KOPT-K1 (cell line): ENCODE results near the gene REM1.
"Not testable (repeated sequence)": the region's sequence is repeated elsewhere in the genome, so short reads cannot be mapped to it uniquely, and the experiment has no call there.

Experiments used
- H3K27ac ChIP-seq: fragments of 200-600 bp; sonication (generic); 2 replicates; pipeline ENCODE4 v1.5.1; 2016; ENCODE audit warnings: antibody characterized with exemption, mild to moderate bottlenecking, low read depth, low read length; ENCODE audit not compliant: poor library complexity, severe bottlenecking
- H3K36me3 ChIP-seq: fragments of 200-600 bp; sonication (generic); 2 replicates; pipeline ENCODE4 v1.5.1; 2017; ENCODE audit warnings: antibody characterized with exemption, mild to moderate bottlenecking, low read length, moderate library complexity; ENCODE audit not compliant: insufficient read depth
- H3K9me3 ChIP-seq: fragments of 200-600 bp; sonication (generic); 2 replicates; pipeline ENCODE4 v1.5.1; 2017; ENCODE audit warnings: antibody characterized with exemption, low read length, mild to moderate bottlenecking; ENCODE audit not compliant: insufficient read depth, poor library complexity, severe bottlenecking

The REM1 gene, protein sequence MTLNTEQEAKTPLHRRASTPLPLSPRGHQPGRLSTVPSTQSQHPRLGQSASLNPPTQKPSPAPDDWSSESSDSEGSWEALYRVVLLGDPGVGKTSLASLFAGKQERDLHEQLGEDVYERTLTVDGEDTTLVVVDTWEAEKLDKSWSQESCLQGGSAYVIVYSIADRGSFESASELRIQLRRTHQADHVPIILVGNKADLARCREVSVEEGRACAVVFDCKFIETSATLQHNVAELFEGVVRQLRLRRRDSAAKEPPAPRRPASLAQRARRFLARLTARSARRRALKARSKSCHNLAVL

GRCh38 chr20:31474758-31475427 is at the start of gene REM1, which contains the start of gene DEFB124:
REM1 (plus strand) TSS chr20:31475288; CDS start chr20:31476446, 1,158 bp downstream.
DEFB124 (minus strand) TSS chr20:31475127; CDS start chr20:31473013, 2,114 bp downstream.
- Histone ChIP-seq H3K27ac (no peak within 1 kb of the TSS), H3K36me3 (no peaks in the 10 kb centered on the region), H3K9me3 (no peaks in the 10 kb centered on the region)

- no peak overlapping the region for H3K27ac ChIP-seq
Observed at GRCh38 chr20:31425797-31426196, 49.3 kb upstream of the REM1 start.

GRCh38 chr20:31426891-31427551 is 48.1 kb upstream of the REM1 start:
- not testable (repeated sequence) for H3K36me3 ChIP-seq, H3K27ac ChIP-seq, H3K9me3 ChIP-seq

More at GRCh38 chr20:31425797-31426196, 49.3 kb upstream of the REM1 start:
- Histone ChIP-seq H3K36me3 (no peaks in the 10 kb centered on the region), H3K9me3 (no peaks in the 10 kb centered on the region)

DNA sequence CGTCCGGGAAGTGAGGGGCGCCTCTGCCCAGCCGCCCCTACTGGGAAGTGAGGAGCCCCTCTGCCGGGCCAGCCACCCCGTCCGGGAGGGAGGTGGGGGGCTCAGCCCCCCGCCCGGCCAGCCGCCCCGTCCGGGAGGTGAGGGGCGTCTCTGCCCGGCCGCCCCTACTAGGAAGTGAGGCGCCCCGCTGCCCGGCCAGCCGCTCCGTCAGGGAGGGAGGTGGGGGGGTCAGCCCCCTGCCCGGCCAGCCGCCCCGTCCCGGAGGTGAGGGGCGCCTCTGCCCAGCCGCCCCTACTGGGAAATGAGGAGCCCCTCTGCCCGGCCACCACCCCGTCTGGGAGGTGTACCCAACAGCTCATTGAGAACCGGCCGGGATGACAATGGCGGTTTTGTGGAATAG is 47.5 kb upstream of the REM1 start:
- not testable (repeated sequence) for H3K27ac ChIP-seq, H3K36me3 ChIP-seq, H3K9me3 ChIP-seq

DNA sequence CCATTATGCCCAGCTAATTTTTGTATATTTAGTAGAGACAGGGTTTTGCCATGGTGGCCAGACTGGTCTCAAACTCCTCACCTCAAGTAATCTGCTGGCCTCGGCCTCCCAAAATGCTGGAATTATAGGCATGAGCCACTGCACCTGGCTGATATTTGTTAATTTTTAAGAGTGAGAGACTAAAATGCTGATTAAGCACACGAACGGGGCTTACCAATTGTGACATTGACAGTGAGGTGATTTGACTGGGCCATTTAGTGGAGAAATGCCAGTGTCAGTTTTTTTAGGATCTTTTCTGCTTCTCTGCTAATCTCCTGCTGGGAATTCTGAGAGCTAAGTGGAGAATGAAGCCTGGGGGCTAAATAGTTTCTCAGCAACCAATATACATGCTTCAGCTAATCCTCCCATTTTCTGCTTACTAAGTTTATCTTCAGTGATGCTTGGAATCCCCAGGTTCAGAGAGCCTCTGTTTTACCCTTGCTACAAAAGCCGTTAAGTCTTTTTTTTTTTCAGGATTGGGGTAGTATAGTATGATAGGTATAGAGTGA is 44.4 kb upstream of the REM1 start:
- H3K36me3 ChIP-seq, result no peaks in the 10 kb centered on the region
- H3K9me3 ChIP-seq, result no peaks in the 10 kb centered on the region
- no peak overlapping the region for H3K27ac ChIP-seq

DNA sequence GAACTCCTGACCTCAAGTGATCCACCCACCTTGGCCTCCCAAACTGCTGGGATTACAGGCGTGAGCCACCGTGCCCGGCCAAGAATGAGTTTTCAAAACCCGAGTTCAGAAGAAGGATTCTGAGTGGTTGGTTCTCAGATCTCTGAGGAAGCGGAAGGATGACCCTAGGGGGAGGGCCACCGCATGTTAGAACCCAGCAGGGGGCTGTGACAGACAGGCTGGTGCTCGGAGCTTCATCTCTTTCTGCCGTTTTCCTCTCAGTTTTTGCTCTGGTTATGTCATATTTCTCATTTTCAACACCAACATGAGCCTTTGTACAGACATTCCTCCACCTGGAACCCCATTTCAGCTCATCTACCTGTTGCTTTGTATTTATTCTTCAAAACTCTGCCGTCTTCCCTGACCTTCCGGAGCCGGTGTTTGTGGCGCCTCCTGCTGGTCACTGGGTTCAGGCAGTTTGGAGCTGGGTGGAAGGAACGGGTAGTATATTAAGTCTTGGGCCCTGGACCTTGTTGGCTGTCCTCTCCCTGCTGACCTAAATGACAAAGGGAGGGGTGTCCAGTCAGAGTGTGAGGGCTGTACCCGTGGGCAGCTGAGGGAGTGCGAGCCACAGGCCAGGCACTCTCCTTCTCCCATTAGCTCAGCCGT is 35.0 kb upstream of the REM1 start, which contains the start of gene DEFB123:
Gene DEFB123, plus strand, starts transcription at position 621 of the 648 bp plus-strand sequence. CDS start 67 bp downstream, outside the sequence.
- Histone ChIP-seq H3K9me3 (no peaks in the 10 kb centered on the region), H3K36me3 (no peaks in the 10 kb centered on the region), H3K27ac (no peak within 1 kb of the TSS)

DNA sequence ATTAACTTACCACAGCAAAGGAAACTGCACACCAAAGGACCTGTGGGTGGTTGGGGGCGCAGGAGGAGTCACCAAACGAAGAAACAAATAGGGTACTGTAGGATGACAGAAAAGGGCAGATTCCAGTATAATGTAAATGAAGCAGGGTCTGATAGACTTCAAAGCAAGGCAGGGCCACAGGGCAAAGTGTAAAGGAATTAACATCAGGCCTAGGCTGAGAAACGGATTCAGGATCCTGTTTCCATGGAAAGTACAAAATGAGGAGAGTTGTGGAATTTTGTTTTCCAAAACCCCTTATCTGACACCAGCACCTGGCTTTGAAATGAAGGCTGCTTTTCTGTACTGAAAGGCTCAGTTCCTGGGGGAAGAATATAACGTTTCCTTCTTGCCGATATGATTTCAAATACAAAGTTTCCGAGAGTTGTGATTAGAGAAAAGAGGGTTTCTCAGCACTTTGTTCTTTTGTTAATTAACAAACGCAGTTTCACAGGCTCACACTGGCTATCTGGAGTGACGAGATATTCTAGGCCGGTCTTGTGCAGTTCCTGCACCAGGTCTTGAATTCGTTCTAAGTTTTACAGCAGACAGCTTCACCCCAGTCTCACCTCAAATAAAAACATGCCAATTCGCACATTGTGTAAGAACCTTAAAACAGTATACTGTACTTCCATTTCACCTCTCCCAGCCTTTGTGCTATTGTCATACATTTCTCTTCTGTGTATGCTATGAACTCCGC is 28.8 kb upstream of the REM1 start:
- Histone ChIP-seq H3K36me3 (no peaks in the 10 kb centered on the region), H3K27ac (no peak overlapping the region), H3K9me3 (no peaks in the 10 kb centered on the region)

DNA sequence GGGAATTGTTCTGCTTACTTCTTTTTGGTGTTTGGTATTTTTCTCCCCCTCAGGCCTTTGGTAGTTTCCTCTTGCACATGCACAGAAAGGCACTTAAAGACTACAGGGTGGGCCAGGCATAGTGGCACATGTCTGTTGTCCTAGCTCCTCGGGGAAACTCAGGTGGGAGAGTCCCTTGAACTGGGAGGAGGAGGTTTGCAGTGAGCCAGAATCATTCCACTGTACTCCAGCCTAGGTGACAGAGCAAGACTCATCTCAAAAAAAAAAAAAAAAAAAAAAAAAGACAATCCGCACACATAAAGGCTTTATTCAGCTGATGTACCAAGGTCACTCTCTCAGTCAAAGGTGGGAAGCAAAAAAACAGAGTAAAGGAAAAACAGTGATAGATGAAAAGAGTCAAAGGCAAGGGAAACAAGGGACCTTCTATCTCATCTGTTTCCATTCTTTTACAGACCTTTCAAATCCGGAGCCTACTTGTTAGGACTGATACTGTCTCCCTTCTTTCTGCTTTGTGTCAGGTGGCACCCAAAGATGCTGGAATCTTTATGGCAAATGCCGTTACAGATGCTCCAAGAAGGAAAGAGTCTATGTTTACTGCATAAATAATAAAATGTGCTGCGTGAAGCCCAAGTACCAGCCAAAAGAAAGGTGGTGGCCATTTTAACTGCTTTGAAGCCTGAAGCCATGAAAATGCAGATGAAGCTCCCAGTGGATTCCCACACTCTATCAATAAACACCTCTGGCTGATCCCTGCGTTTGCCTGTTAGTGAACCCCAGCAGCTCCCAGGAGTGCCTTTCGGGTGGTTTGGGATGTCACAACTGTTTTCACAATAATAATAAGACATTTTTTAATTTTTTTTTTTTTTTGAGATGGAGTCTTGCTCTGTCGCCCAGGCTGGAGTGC is 25.3 kb upstream of the REM1 start:
- no peaks in the 10 kb centered on the region for H3K9me3 ChIP-seq

DNA sequence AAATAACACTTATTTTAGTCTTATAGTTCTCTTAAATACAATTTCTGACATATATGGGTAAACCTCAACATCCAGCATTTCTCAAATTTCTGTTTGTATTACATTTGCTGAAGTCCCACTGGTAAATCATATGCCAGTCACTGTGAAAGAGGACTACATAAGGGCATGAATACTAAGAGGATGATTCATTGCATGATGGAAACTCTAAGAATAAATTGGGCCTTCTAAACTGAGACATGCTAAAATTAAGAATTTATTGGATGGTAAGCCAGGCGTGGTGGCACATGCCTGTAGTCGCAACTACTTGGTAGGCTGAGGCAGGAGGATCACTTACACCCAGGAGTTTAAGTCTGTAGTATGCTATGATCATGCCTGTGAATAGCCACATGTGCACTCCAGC is 22.5 kb upstream of the REM1 start:
- H3K9me3 ChIP-seq, result no peaks in the 10 kb centered on the region
- H3K36me3 ChIP-seq, result no peaks in the 10 kb centered on the region

More for the DNA sequence above, 25.3 kb upstream of the REM1 start:
- no peaks in the 10 kb centered on the region for H3K36me3 ChIP-seq
- no peak overlapping the region for H3K27ac ChIP-seq

GRCh38 chr20:31454361-31454760 is 20.7 kb upstream of the REM1 start:
- Histone ChIP-seq H3K36me3 (no peaks in the 10 kb centered on the region), H3K9me3 (no peaks in the 10 kb centered on the region), H3K27ac (no peak overlapping the region)

More for the DNA sequence above, 22.5 kb upstream of the REM1 start:
- H3K27ac ChIP-seq, result no peak overlapping the region

- not testable (repeated sequence) for H3K36me3 ChIP-seq, H3K27ac ChIP-seq, H3K9me3 ChIP-seq
Observed at GRCh38 chr20:31470946-31471345, 4.1 kb upstream of the REM1 start.

- H3K36me3 ChIP-seq, result no peaks in the 10 kb centered on the region
- no peaks in the 10 kb centered on the region for H3K9me3 ChIP-seq
- H3K27ac ChIP-seq, result no peak overlapping the region
Observed at GRCh38 chr20:31472395-31473330, 2.4 kb upstream of the REM1 start.
